ENCODE results near the gene CHN2. TPM values are rescaled to one million over a fixed set of nuclear protein-coding genes. Genes with fewer than 3 reads are reported as not detected.

Gene CHN2
- total RNA-seq, 4 donors from 2014 or later = 5.6 to 36.7 (median 16.8) TPM

- TF ChIP-seq POLR2A (IDR thresholded peaks at IDR 0.05) (no peak), EP300 (IDR thresholded peaks at IDR 0.05; ENCODE audit: low read depth) (no peak), POLR2AphosphoS5 (IDR thresholded peaks at IDR 0.05) (no peak), CTCF (IDR thresholded peaks at IDR 0.05) (no peak)
These were observed 79.8 kb downstream of the CHN2 start for GRCh38 chr7:29274146-29275017.

GRCh38 chr7:29275018-29275318 is 80.4 kb downstream of the CHN2 start:
- in situ Hi-C loops (cut with MboI; ENCODE audit: low pct_ligation_motif_present in 1 of 4, low pct_unique_long_range_greater_than_20kb in 1 of 4, low sequenced_read_pairs in 3 of 4) = no loop called here

More at GRCh38 chr7:29274146-29275017, 79.8 kb downstream of the CHN2 start:
- no peaks in the 10 kb centered on the region for H3K9me3 ChIP-seq
- peaks cover 0 to 15% (median 10%) of the 10 kb centered on the region in 4 donors for H3K4me1 ChIP-seq
- intact Hi-C loops (cut with DNase I; ENCODE audit: low total_unique reads) (no loop called here), in situ Hi-C loops (cut with MboI; ENCODE audit: low pct_ligation_motif_present in 1 of 4, low pct_unique_long_range_greater_than_20kb in 1 of 4, low sequenced_read_pairs in 3 of 4) (no loop called here)
- no peaks in the 10 kb centered on the region for H3K27me3 ChIP-seq
- DNase-seq = no peak
- H3K27ac ChIP-seq = no peak overlapping the region
- WGBS, 2 donors (ENCODE audit: low coverage in 1 of 2) = 63 to 65% methylated on average over 8 to 11 of the region's 11 CpGs
- no peak overlapping the region for H3K4me3 ChIP-seq
- H3K36me3 ChIP-seq = no peaks in the 10 kb centered on the region

GRCh38 chr7:29275493-29275892 is 80.9 kb downstream of the CHN2 start:
- DNase-seq = no peak
- Histone ChIP-seq H3K36me3 (no peaks in the 10 kb centered on the region), H3K9me3 (no peaks in the 10 kb centered on the region), H3K27me3 (no peaks in the 10 kb centered on the region), H3K4me3 (no peak overlapping the region), H3K4me1 (peaks cover 0 to 15% (median 10%) of the 10 kb centered on the region in 4 donors), H3K27ac (no peak overlapping the region)
- in situ Hi-C loops (cut with MboI; ENCODE audit: low pct_ligation_motif_present in 1 of 4, low pct_unique_long_range_greater_than_20kb in 1 of 4, low sequenced_read_pairs in 3 of 4) = no loop called here
- 72 to 74% methylated on average over 3 to 4 of the region's 4 CpGs for whole genome bisulfite sequencing, 2 donors (ENCODE audit: low coverage in 1 of 2)
- no peak for TF ChIP-seq POLR2A (IDR thresholded peaks at IDR 0.05)
- no peak for TF ChIP-seq CTCF (IDR thresholded peaks at IDR 0.05)
- no peak for TF ChIP-seq EP300 (IDR thresholded peaks at IDR 0.05; ENCODE audit: low read depth)
- TF ChIP-seq POLR2AphosphoS5 (IDR thresholded peaks at IDR 0.05) = no peak
- intact Hi-C loops (cut with DNase I; ENCODE audit: low total_unique reads) = no loop called here

More at GRCh38 chr7:29275018-29275318, 80.4 kb downstream of the CHN2 start:
- Histone ChIP-seq H3K4me3 (no peak overlapping the region), H3K9me3 (no peaks in the 10 kb centered on the region), H3K27me3 (no peaks in the 10 kb centered on the region), H3K36me3 (no peaks in the 10 kb centered on the region), H3K4me1 (peaks cover 0 to 15% (median 10%) of the 10 kb centered on the region in 4 donors), H3K27ac (no peak overlapping the region)
- WGBS, 2 donors (ENCODE audit: low coverage in 1 of 2) = 91 to 100% methylated on average over 1 to 2 of the region's 2 CpGs
- TF ChIP-seq POLR2A (IDR thresholded peaks at IDR 0.05) = no peak
- TF ChIP-seq EP300 (IDR thresholded peaks at IDR 0.05; ENCODE audit: low read depth) = no peak
- no peak for TF ChIP-seq CTCF (IDR thresholded peaks at IDR 0.05)
- no peak for TF ChIP-seq POLR2AphosphoS5 (IDR thresholded peaks at IDR 0.05)
- intact Hi-C loops (cut with DNase I; ENCODE audit: low total_unique reads) = no loop called here
- DNase-seq = no peak

GRCh38 chr7:29276199-29276598 is 81.6 kb downstream of the CHN2 start:
- DNase-seq = no peak
- intact Hi-C loops (cut with DNase I; ENCODE audit: low total_unique reads) = no loop called here
- TF ChIP-seq POLR2AphosphoS5 (IDR thresholded peaks at IDR 0.05) (no peak), CTCF (IDR thresholded peaks at IDR 0.05) (no peak), EP300 (IDR thresholded peaks at IDR 0.05; ENCODE audit: low read depth) (no peak), POLR2A (IDR thresholded peaks at IDR 0.05) (no peak)
- Histone ChIP-seq H3K4me1 (peaks cover 0 to 8% (median 4%) of the 10 kb centered on the region in 4 donors), H3K4me3 (no peak overlapping the region), H3K36me3 (no peaks in the 10 kb centered on the region), H3K27ac (no peak overlapping the region), H3K9me3 (no peaks in the 10 kb centered on the region), H3K27me3 (no peaks in the 10 kb centered on the region)
- in situ Hi-C loops (cut with MboI; ENCODE audit: low pct_ligation_motif_present in 1 of 4, low pct_unique_long_range_greater_than_20kb in 1 of 4, low sequenced_read_pairs in 3 of 4) = no loop called here
- WGBS, 2 donors (ENCODE audit: low coverage in 1 of 2) = 0 to 60% methylated on average over 1 to 2 of the region's 2 CpGs

Measured in transverse colon (tissue), 4 donors.